Stomach (tissue), 4 donors: ENCODE results near the gene STK33.

Experiments used
- CTCF ChIP-seq, 7 experiments: fragments of 450-650 bp in 4 of 7; fragments of 200-600 bp in 3 of 7; sonication (generic) in 3 of 7; IDR thresholded peaks; one replicate each; pipeline ENCODE4 v1.5.1; 2016 to 2019; ENCODE audit warnings: antibody characterized with exemption in 7 of 7, control low read depth in 2 of 7, mild to moderate bottlenecking in 1 of 7
- EP300 ChIP-seq: sonication (generic); formaldehyde crosslinking; IDR thresholded peaks from one replicate; pipeline ENCODE4 v1.6.1; 2017; ENCODE audit warnings: antibody characterized with exemption
- POLR2A ChIP-seq, 4 donors: fragments of 450-650 bp; IDR thresholded peaks; one replicate each; pipeline ENCODE4 v1.6.1; 2016; ENCODE audit warnings: antibody characterized with exemption in 4 of 4, control low read depth in 2 of 4, mild to moderate bottlenecking in 1 of 4, moderate library complexity in 1 of 4

- TF ChIP-seq CTCF (IDR thresholded peaks at IDR 0.05) (no peak), POLR2A (IDR thresholded peaks at IDR 0.05) (no peak), EP300 (no peak)
Measured at GRCh38 chr11:8386134-8386864, 207.7 kb downstream of the STK33 start.
